Measurements from ENCODE around the gene LLPH.

Gene LLPH

DNA sequence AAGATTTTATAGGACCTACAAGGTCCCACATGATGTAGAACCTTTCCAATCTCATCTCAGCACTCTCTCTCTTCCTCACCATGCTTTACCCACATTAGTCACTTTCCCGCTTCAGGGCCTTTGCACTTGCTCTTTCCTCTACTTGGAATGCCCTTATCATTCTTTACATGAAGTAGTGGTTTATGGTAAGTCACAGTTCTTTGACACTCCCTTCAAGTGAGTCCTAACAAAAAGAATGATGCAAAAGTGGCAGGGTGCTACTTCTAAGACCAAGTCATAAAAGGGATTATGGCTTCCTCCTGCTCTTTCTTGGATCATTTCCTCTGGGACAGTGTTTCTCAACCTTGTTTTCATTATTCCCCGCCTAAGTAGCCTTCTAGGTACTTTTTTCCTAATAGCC lies 26.1 kb upstream of the LLPH start:
- H3K4me3 ChIP-seq (ENCODE audit: severe bottlenecking): no peak overlapping the region
- H3K4me1 ChIP-seq (ENCODE audit: insufficient read depth, poor library complexity, severe bottlenecking): no peaks in the 10 kb centered on the region
- no peaks in the 10 kb centered on the region for H3K9me3 ChIP-seq (ENCODE audit: severe bottlenecking)
- H3K36me3 ChIP-seq (ENCODE audit: low read depth): peaks cover 17% of the 10 kb centered on the region
- no peak for ATAC-seq (ENCODE audit: low read depth)
- TF ChIP-seq, protein P1, sequence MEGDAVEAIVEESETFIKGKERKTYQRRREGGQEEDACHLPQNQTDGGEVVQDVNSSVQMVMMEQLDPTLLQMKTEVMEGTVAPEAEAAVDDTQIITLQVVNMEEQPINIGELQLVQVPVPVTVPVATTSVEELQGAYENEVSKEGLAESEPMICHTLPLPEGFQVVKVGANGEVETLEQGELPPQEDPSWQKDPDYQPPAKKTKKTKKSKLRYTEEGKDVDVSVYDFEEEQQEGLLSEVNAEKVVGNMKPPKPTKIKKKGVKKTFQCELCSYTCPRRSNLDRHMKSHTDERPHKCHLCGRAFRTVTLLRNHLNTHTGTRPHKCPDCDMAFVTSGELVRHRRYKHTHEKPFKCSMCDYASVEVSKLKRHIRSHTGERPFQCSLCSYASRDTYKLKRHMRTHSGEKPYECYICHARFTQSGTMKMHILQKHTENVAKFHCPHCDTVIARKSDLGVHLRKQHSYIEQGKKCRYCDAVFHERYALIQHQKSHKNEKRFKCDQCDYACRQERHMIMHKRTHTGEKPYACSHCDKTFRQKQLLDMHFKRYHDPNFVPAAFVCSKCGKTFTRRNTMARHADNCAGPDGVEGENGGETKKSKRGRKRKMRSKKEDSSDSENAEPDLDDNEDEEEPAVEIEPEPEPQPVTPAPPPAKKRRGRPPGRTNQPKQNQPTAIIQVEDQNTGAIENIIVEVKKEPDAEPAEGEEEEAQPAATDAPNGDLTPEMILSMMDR (IDR thresholded peaks at IDR 0.05; ENCODE audit: poor library complexity, severe bottlenecking): no peak
- DNase-seq (ENCODE audit: low spot score): no peak
- no peak overlapping the region for H3K27ac ChIP-seq (ENCODE audit: poor library complexity, severe bottlenecking)
- H3K27me3 ChIP-seq (ENCODE audit: insufficient read depth, poor library complexity, severe bottlenecking): no peaks in the 10 kb centered on the region

DNA sequence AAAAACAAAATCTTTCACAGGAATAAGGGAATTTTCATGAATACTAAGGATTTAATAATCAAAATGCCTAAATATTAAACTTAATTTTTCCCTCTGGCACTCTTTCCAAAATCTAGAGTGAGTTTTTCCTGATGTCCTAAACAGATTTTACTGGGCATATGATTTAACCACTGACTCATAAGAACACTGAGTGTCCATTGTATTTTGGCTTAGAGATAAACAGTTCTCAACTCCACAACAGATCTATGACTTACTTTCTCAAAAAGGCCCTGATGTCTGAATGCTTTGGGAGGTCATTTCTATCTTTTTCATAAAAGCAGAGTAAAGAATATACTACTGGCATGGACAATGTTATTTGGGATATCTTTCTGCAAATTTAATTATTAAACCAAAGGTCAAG lies 24.2 kb upstream of the LLPH start:
- Histone ChIP-seq H3K27ac (ENCODE audit: poor library complexity, severe bottlenecking) (no peak overlapping the region), H3K4me3 (ENCODE audit: severe bottlenecking) (no peak overlapping the region), H3K9me3 (ENCODE audit: severe bottlenecking) (no peaks in the 10 kb centered on the region), H3K4me1 (ENCODE audit: insufficient read depth, poor library complexity, severe bottlenecking) (no peaks in the 10 kb centered on the region), H3K27me3 (ENCODE audit: insufficient read depth, poor library complexity, severe bottlenecking) (no peaks in the 10 kb centered on the region), H3K36me3 (ENCODE audit: low read depth) (peaks cover 19% of the 10 kb centered on the region)
- TF ChIP-seq, protein P1 (IDR thresholded peaks at IDR 0.05; ENCODE audit: poor library complexity, severe bottlenecking): no peak
- ATAC-seq (ENCODE audit: low read depth): no peak
- DNase-seq (ENCODE audit: low spot score): no peak

DNA sequence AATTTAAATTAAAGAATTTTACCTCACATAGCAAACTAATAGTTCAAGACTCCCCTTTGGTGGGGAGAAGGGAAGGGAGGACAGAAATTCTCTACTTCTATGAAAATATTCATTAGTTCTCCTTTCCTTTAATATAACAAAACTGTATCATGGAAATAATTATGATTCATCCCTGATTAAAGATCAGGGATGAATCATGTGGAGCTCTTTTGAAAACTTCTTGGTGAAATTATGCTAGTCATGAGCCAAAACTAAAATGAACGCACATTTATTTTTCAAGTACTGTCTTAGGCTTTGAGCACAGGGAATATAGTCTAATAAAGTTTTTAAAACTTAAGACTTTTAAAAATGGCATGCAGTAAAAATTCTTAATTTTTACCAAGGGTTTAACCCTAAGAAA lies 22.2 kb upstream of the LLPH start:
- Histone ChIP-seq H3K27me3 (ENCODE audit: insufficient read depth, poor library complexity, severe bottlenecking) (no peaks in the 10 kb centered on the region), H3K36me3 (ENCODE audit: low read depth) (peaks cover 25% of the 10 kb centered on the region), H3K9me3 (ENCODE audit: severe bottlenecking) (no peaks in the 10 kb centered on the region), H3K4me1 (ENCODE audit: insufficient read depth, poor library complexity, severe bottlenecking) (no peaks in the 10 kb centered on the region), H3K27ac (ENCODE audit: poor library complexity, severe bottlenecking) (no peak overlapping the region), H3K4me3 (ENCODE audit: severe bottlenecking) (no peak overlapping the region)
- DNase-seq (ENCODE audit: low spot score) (no peak), ATAC-seq (ENCODE audit: low read depth) (no peak)
- TF ChIP-seq, protein P1 (IDR thresholded peaks at IDR 0.05; ENCODE audit: poor library complexity, severe bottlenecking): no peak

DNA sequence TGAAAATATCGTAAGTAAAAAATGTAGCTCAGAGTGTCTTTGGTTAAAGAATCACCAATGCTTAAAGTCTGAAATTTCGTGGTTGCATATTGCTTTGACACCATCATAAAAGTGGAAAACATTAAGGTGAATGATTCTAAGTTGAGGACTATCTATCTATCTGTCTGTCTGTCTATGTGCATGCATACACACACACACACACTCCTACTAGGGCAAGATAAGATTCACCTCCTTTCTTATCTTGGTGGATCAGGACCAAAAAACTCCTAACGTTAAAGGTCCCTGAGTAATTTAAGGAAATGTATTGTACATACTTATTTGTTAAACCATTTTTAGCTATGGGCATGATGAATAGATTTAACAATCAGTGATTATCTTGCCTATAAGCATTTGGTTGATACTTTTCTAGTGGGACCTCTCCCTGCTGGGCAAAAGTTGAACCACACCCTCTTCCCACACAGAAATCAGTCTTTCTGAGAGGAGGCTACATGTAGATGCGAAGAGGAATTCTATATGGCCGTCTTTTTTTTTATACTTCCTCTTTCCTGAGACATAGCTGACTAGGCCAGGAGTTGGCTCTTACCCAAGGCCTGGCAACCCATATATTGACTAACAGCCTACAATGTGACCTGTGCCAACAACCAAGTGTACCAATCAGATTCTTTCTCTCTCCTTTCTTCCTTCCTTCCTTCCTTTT lies 19.3 kb upstream of the LLPH start:
- ATAC-seq (ENCODE audit: low read depth) (no peak), DNase-seq (ENCODE audit: low spot score) (no peak)
- Histone ChIP-seq H3K27ac (ENCODE audit: poor library complexity, severe bottlenecking) (no peak overlapping the region), H3K36me3 (ENCODE audit: low read depth) (peaks cover 38% of the 10 kb centered on the region), H3K27me3 (ENCODE audit: insufficient read depth, poor library complexity, severe bottlenecking) (no peaks in the 10 kb centered on the region), H3K4me3 (ENCODE audit: severe bottlenecking) (no peak overlapping the region), H3K4me1 (ENCODE audit: insufficient read depth, poor library complexity, severe bottlenecking) (peaks cover 3% of the 10 kb centered on the region), H3K9me3 (ENCODE audit: severe bottlenecking) (no peaks in the 10 kb centered on the region)
- TF ChIP-seq, protein P1 (IDR thresholded peaks at IDR 0.05; ENCODE audit: poor library complexity, severe bottlenecking): no peak

All from RWPE2 (cell line).